Transverse colon (tissue), 4 donors: Measurements from ENCODE around the gene WDR37. TPM values are rescaled to one million over a fixed set of nuclear protein-coding genes. Genes with fewer than 3 reads are reported as not detected.

Experiments
- DNase-seq: peaks from one replicate; pipeline ENCODE4 v3.0.0-alpha.2; 2019
- H3K27ac ChIP-seq, 4 donors: fragments of 200-600 bp; sonication (generic); 2 replicates each; pipeline ENCODE4 v1.5.1; 2016 to 2018; ENCODE audit warnings: inconsistent platforms in 4 of 4
- H3K27me3 ChIP-seq: fragments of 200-600 bp; sonication (generic); 2 replicates; pipeline ENCODE4 v1.5.1; 2017; ENCODE audit warnings: inconsistent platforms
- H3K36me3 ChIP-seq, 4 donors: fragments of 200-600 bp; sonication (generic); 2 replicates each; pipeline ENCODE4 v1.5.1; 2017 to 2019; ENCODE audit warnings: inconsistent platforms in 4 of 4
- H3K4me1 ChIP-seq, 4 donors: fragments of 200-600 bp; sonication (generic); 2 replicates each; pipeline ENCODE4 v1.5.1; 2017 to 2020; ENCODE audit warnings: inconsistent platforms in 4 of 4
- H3K4me3 ChIP-seq, 4 donors: fragments of 200-600 bp; sonication (generic); 1 replicate in 1 of 4; 2 replicates in 3 of 4; pipeline versions ENCODE4 v1.5.1 to v1.6.1; 2017 to 2019; ENCODE audit warnings: inconsistent platforms in 4 of 4
- H3K9me3 ChIP-seq, 2 donors: fragments of 200-600 bp; sonication (generic); 2 replicates each; pipeline ENCODE4 v1.5.1; 2017 to 2019; ENCODE audit warnings: inconsistent platforms in 2 of 2
- CTCF ChIP-seq, 5 experiments: fragments of 200-600 bp in 3 of 5; fragments of 450-650 bp in 2 of 5; sonication (generic) in 3 of 5; IDR thresholded peaks; 1 replicate in 2 of 5; 2 replicates in 3 of 5; pipeline ENCODE4 v1.5.1; 2016 to 2017; ENCODE audit warnings: antibody characterized with exemption in 5 of 5, inconsistent platforms in 3 of 5, mild to moderate bottlenecking in 2 of 5, moderate library complexity in 1 of 5
- EP300 ChIP-seq: sonication (generic); formaldehyde crosslinking; IDR thresholded peaks from one replicate; pipeline ENCODE4 v1.6.1; 2017; ENCODE audit warnings: antibody characterized with exemption, low read depth
- POLR2A ChIP-seq: fragments of 450-650 bp; IDR thresholded peaks from one replicate; pipeline ENCODE4 v1.6.1; 2016; ENCODE audit warnings: antibody characterized with exemption, mild to moderate bottlenecking, moderate library complexity
- POLR2AphosphoS5 ChIP-seq, 3 donors: sonication (generic); formaldehyde crosslinking; IDR thresholded peaks; one replicate each; pipeline ENCODE4 v1.6.1; 2016; ENCODE audit warnings: antibody characterized with exemption in 3 of 3
- WGBS, 2 donors: methylation state at CpG; one replicate each; pipeline ENCODE4 v1.1.5; 2018; ENCODE audit warnings: low coverage in 1 of 2; 5-methylcytosine and 5-hydroxymethylcytosine counted together
- in situ Hi-C, 4 donors: fragments of 200-750 bp; cut with MboI; loops; one replicate each; pipeline versions ENCODE4 v1.15.0 to v1.15.1; 2017; ENCODE audit warnings: low sequenced_read_pairs in 3 of 4, low pct_ligation_motif_present in 1 of 4, low pct_unique_long_range_greater_than_20kb in 1 of 4
- intact Hi-C: fragments of 100-400 bp; cut with DNase I; formaldehyde crosslinking; loops from one replicate; pipeline ENCODE4 v1.15.1; 2023; ENCODE audit warnings: low total_unique reads
- total RNA-seq, 4 donors: library from RNA; depleted of rRNA; stranded (reverse); fragments of >200 nt; gene quantifications; one replicate each; pipeline ENCODE4 v1.1.0, GENCODE V29; 2016

Gene WDR37
- total RNA-seq, 4 donors from 2014 or later: 14.5 to 22.1 (median 19.7) TPM

- Histone ChIP-seq H3K36me3 (peaks cover 0 to 24% (median 8%) of the 10 kb centered on the region in 4 donors), H3K4me3 (no peak overlapping the region), H3K27ac (no peak overlapping the region), H3K27me3 (no peaks in the 10 kb centered on the region), H3K9me3 (no peaks in the 10 kb centered on the region), H3K4me1 (peaks cover 0 to 35% (median 20%) of the 10 kb centered on the region in 4 donors)
- DNase-seq: no peak
- TF ChIP-seq EP300 (no peak), POLR2AphosphoS5 (IDR thresholded peaks at IDR 0.05) (no peak), POLR2A (no peak), CTCF (IDR thresholded peaks at IDR 0.05) (no peak)
- intact Hi-C loops (no loop called here), in situ Hi-C loops (no loop called here)
- 84 to 85% methylated on average over 8 of the region's 8 CpGs for WGBS, 2 donors
These were observed 62.8 kb downstream of the WDR37 start for GRCh38 chr10:1119027-1119426.

GRCh38 chr10:1119501-1119900, 63.3 kb downstream of the WDR37 start:
- Histone ChIP-seq H3K36me3 (peaks cover 0 to 21% (median 8%) of the 10 kb centered on the region in 4 donors), H3K4me3 (no peak overlapping the region), H3K27me3 (no peaks in the 10 kb centered on the region), H3K27ac (no peak overlapping the region), H3K9me3 (no peaks in the 10 kb centered on the region), H3K4me1 (peaks cover 0 to 34% (median 20%) of the 10 kb centered on the region in 4 donors)
- intact Hi-C loops: no loop called here
- in situ Hi-C loops: no loop called here
- WGBS, 2 donors: 95 to 100% methylated on average over 1 to 6 of the region's 6 CpGs
- no peak for DNase-seq
- TF ChIP-seq CTCF (IDR thresholded peaks at IDR 0.05) (no peak), EP300 (no peak), POLR2AphosphoS5 (IDR thresholded peaks at IDR 0.05) (no peak), POLR2A (no peak)

- intact Hi-C loops: no loop called here
- 60 to 70% methylated on average over 1 to 12 of the region's 12 CpGs for WGBS, 2 donors
- peak; percentile 33 for DNase-seq
These were observed 64.1 kb downstream of the WDR37 start for GRCh38 chr10:1120306-1120705.

GRCh38 chr10:1120801-1121211, 64.6 kb downstream of the WDR37 start:
- H3K4me3 ChIP-seq: no peak overlapping the region
- peaks cover 0 to 27% (median 11%) of the 10 kb centered on the region in 4 donors for H3K36me3 ChIP-seq
- 91 to 92% methylated on average over 6 to 22 of the region's 22 CpGs for WGBS, 2 donors
- peak overlapping the region; percentile 35 to 72 (median 52) for H3K27ac ChIP-seq
- no peak for DNase-seq
- in situ Hi-C loops: no loop called here
- intact Hi-C loops: no loop called here
- H3K4me1 ChIP-seq: peaks cover 0 to 24% (median 14%) of the 10 kb centered on the region in 4 donors
- no peaks in the 10 kb centered on the region for H3K9me3 ChIP-seq
- TF ChIP-seq POLR2AphosphoS5 (IDR thresholded peaks at IDR 0.05) (no peak), POLR2A (no peak), CTCF (IDR thresholded peaks at IDR 0.05) (no peak), EP300 (no peak)
- no peaks in the 10 kb centered on the region for H3K27me3 ChIP-seq

More at GRCh38 chr10:1120306-1120705, 64.1 kb downstream of the WDR37 start:
- Histone ChIP-seq H3K9me3 (no peaks in the 10 kb centered on the region), H3K4me3 (no peak overlapping the region), H3K36me3 (peaks cover 0 to 24% (median 9%) of the 10 kb centered on the region in 4 donors), H3K27me3 (no peaks in the 10 kb centered on the region), H3K27ac (peak overlapping the region; percentile 35 to 72 (median 54)), H3K4me1 (peaks cover 0 to 26% (median 18%) of the 10 kb centered on the region in 4 donors)
- in situ Hi-C loops: no loop called here
- TF ChIP-seq POLR2AphosphoS5 (IDR thresholded peaks at IDR 0.05) (peak in 1 of 3 donors; percentile 31), EP300 (no peak)
